ENCODE results near the gene PDE4A.
"Not testable (repeated sequence)": the region's sequence is repeated elsewhere in the genome, so short reads cannot be mapped to it uniquely, and the experiment has no call there.

Gene PDE4A

GRCh38 chr19:10454267-10454666 is 33.9 kb downstream of the PDE4A start:
- no peak overlapping the region for H3K4me3 ChIP-seq (ENCODE audit: low read depth, low read length)
- no peak for TF ChIP-seq CTCF (IDR thresholded peaks at IDR 0.05; ENCODE audit: borderline replicate concordance, insufficient read depth, low read depth, low read length)

GRCh38 chr19:10458733-10459132 is 38.4 kb downstream of the PDE4A start:
- not testable (repeated sequence) for H3K4me3 ChIP-seq (ENCODE audit: low read depth, low read length)

- no peak overlapping the region for H3K4me3 ChIP-seq (ENCODE audit: low read depth, low read length)
- no peak for TF ChIP-seq CTCF (IDR thresholded peaks at IDR 0.05; ENCODE audit: borderline replicate concordance, insufficient read depth, low read depth, low read length)
These were observed 40.3 kb downstream of the PDE4A start for GRCh38 chr19:10460714-10461046.

GRCh38 chr19:10461047-10461949 is 41.0 kb downstream of the PDE4A start:
- TF ChIP-seq CTCF (IDR thresholded peaks at IDR 0.05; ENCODE audit: borderline replicate concordance, insufficient read depth, low read depth, low read length) = no peak
- H3K4me3 ChIP-seq (ENCODE audit: low read depth, low read length) = peak overlapping the region; percentile 29

- H3K4me3 ChIP-seq (ENCODE audit: low read depth, low read length) = peak overlapping the region; percentile 2
These were observed 41.7 kb downstream of the PDE4A start for GRCh38 chr19:10462042-10462441.

GRCh38 chr19:10462557-10462956 is 42.2 kb downstream of the PDE4A start:
- no peak for TF ChIP-seq CTCF (IDR thresholded peaks at IDR 0.05; ENCODE audit: borderline replicate concordance, insufficient read depth, low read depth, low read length)
- no peak overlapping the region for H3K4me3 ChIP-seq (ENCODE audit: low read depth, low read length)

- no peak for TF ChIP-seq CTCF (IDR thresholded peaks at IDR 0.05; ENCODE audit: borderline replicate concordance, insufficient read depth, low read depth, low read length)
- H3K4me3 ChIP-seq (ENCODE audit: low read depth, low read length) = no peak overlapping the region
These were observed 44.1 kb downstream of the PDE4A start for GRCh38 chr19:10464456-10464855.

GRCh38 chr19:10467104-10467706 is 46.9 kb downstream of the PDE4A start:
- H3K4me3 ChIP-seq (ENCODE audit: low read depth, low read length) = no peak overlapping the region
- no peak for TF ChIP-seq CTCF (IDR thresholded peaks at IDR 0.05; ENCODE audit: borderline replicate concordance, insufficient read depth, low read depth, low read length)
